GM23338 (cell line): ENCODE measurements around the gene PHLDA3. TPM values are rescaled to one million over a fixed set of nuclear protein-coding genes. Genes with fewer than 3 reads are reported as not detected.

Experiments used
- ATAC-seq: fragments of 200-7000 bp; cut with Tn5 transposase; 3 replicates; pipeline ENCODE4 v1.9.1; 2020
- DNase-seq: peaks from one replicate; pipeline ENCODE4 v3.0.0-alpha.2; 2015; ENCODE audit warnings: low spot score
- H2AFZ ChIP-seq: fragments of 200-600 bp; sonication (generic); 2 replicates; pipeline ENCODE4 v1.8.0; 2016; ENCODE audit warnings: antibody characterized with exemption, mild to moderate bottlenecking, moderate library complexity
- H3F3A ChIP-seq: fragments of 200-600 bp; sonication (generic); replicated peaks from 2 replicates; pipeline ENCODE4 v1.8.0; 2017; ENCODE audit warnings: antibody characterized with exemption, mixed run types, low read depth
- H3K27ac ChIP-seq: fragments of 200-600 bp; sonication (generic); 2 replicates; pipeline ENCODE4 v1.6.1; 2016; ENCODE audit warnings: low read depth
- H3K27me3 ChIP-seq: fragments of 200-600 bp; sonication (generic); 2 replicates; pipeline ENCODE4 v1.8.0; 2016; ENCODE audit warnings: mild to moderate bottlenecking, mixed run types, moderate library complexity; ENCODE audit not compliant: insufficient read depth
- H3K36me3 ChIP-seq: fragments of 200-600 bp; sonication (generic); 2 replicates; pipeline ENCODE4 v1.8.0; 2016; ENCODE audit warnings: mild to moderate bottlenecking; ENCODE audit not compliant: insufficient read depth
- H3K4me1 ChIP-seq: fragments of 200-600 bp; sonication (generic); 2 replicates; pipeline ENCODE4 v1.8.0; 2016; ENCODE audit warnings: mild to moderate bottlenecking, moderate library complexity; ENCODE audit not compliant: insufficient read depth
- H3K4me2 ChIP-seq: fragments of 200-600 bp; sonication (generic); 2 replicates; pipeline ENCODE4 v1.7.1; 2017; ENCODE audit warnings: mixed run types
- H3K4me3 ChIP-seq: fragments of 200-600 bp; sonication (generic); 2 replicates; pipeline ENCODE4 v1.6.1; 2016; ENCODE audit warnings: mixed run types
- H3K79me2 ChIP-seq: fragments of 200-600 bp; sonication (generic); replicated peaks from 2 replicates; pipeline ENCODE4 v1.8.0; 2017; ENCODE audit warnings: mild to moderate bottlenecking; ENCODE audit not compliant: insufficient read depth
- H3K9me2 ChIP-seq: fragments of 200-600 bp; sonication (generic); 2 replicates; pipeline ENCODE4 v1.8.0; 2017; ENCODE audit not compliant: insufficient read depth
- H4K20me1 ChIP-seq: fragments of 200-600 bp; sonication (generic); replicated peaks from 2 replicates; pipeline ENCODE4 v1.8.0; 2017; ENCODE audit warnings: mild to moderate bottlenecking; ENCODE audit not compliant: insufficient read depth
- H3K27ac Mint-ChIP-seq: 2 replicates; pipeline ENCODE4 v1.8.0; 2020; ENCODE audit warnings: inconsistent platforms, mild to moderate bottlenecking, moderate library complexity, mixed read lengths
- H3K27me3 Mint-ChIP-seq: 3 replicates; pipeline ENCODE4 v1.8.0; 2022; ENCODE audit warnings: low read depth, mild to moderate bottlenecking, moderate library complexity, mixed read lengths, inconsistent platforms; ENCODE audit not compliant: insufficient read depth, poor library complexity
- H3K36me3 Mint-ChIP-seq: 3 replicates; pipeline ENCODE4 v1.8.0; 2021; ENCODE audit warnings: low read depth, mild to moderate bottlenecking, inconsistent platforms, moderate library complexity, mixed read lengths
- H3K4me1 Mint-ChIP-seq: 3 replicates; pipeline ENCODE4 v1.8.0; 2020; ENCODE audit warnings: mild to moderate bottlenecking, inconsistent platforms, mixed read lengths
- H3K4me3 Mint-ChIP-seq: 3 replicates; pipeline ENCODE4 v1.8.0; 2021; ENCODE audit warnings: moderate library complexity, mild to moderate bottlenecking, inconsistent platforms, mixed read lengths
- H3K9me3 Mint-ChIP-seq: 3 replicates; pipeline ENCODE4 v1.8.0; 2020; ENCODE audit warnings: moderate library complexity, mild to moderate bottlenecking, inconsistent platforms, mixed read lengths
- CTCF ChIP-seq, 2 experiments: fragments of 200-600 bp in 1 of 2; sonication (generic) in 1 of 2; conservative IDR thresholded peaks; 2 replicates each; pipeline versions ENCODE4 v1.5.1 to v1.6.1; 2016 to 2017; ENCODE audit warnings: antibody characterized with exemption in 2 of 2, low read depth in 2 of 2, mild to moderate bottlenecking in 2 of 2, moderate library complexity in 1 of 2
- ZNF462 ChIP-seq: fragments of 250-450 bp; sonication (Bioruptor Pico); IDR thresholded peaks from 2 replicates; pipeline ENCODE4 v1.5.0; 2020; ENCODE audit warnings: mild to moderate bottlenecking, moderate library complexity
- polyA plus RNA-seq: library from polyadenylated mRNA; unstranded; fragments of >200 nt; fragmentation: Nextera tagmentation; extraction: Ambion mirVana; gene quantifications from 2 replicates; pipeline ENCODE4 v1.2.1, GENCODE V29; 2016
- total RNA-seq: library from RNA; depleted of rRNA; stranded (reverse); fragments of >200 nt; shearing (Covaris generic); gene quantifications from 2 replicates; pipeline ENCODE4 v1.2.3, GENCODE V29; 2014

PHLDA3 gene
- total and polyA plus RNA-seq, 2 experiments from 2014 or later, result 37.5 to 87.4 TPM

DNA sequence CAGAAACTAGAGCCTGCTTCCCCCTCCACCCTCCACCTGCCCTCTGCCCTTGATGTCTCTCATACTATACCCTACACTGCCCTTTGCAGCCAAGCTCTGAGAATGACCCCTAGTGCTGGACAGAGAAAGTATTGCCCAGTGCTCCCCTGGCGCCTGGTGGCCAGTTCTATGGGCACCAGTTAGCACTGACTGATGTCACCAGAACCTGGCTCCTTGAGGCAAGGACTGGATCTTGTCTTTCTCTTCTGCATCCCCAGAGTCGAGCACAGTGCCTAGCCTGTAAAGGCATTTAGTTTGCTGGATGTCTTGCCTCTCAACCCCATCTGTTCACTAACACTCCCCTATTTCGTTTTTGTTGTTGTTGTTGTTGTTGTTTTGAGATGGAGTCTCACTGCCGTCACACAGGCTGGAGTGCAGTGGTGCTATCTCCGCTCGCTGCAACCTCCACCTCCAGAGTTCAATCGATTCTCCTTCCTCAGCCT is 5.9 kb downstream of the PHLDA3 start:
- no peaks in the 10 kb centered on the region for H3K4me1 ChIP-seq
- no peak overlapping the region for H3K27ac ChIP-seq
- H3K4me3 Mint-ChIP-seq, result no peak overlapping the region
- peaks cover 6% of the 10 kb centered on the region; the same call in 1 of the 2 replicates for H3K27me3 ChIP-seq
- no peak overlapping the region for H3K27ac Mint-ChIP-seq
- no peaks in the 10 kb centered on the region for H3K9me3 Mint-ChIP-seq
- H3K9me2 ChIP-seq, result no peaks in the 10 kb centered on the region
- H3K4me1 Mint-ChIP-seq, result peaks cover 14% of the 10 kb centered on the region
- peaks cover 7% of the 10 kb centered on the region; the same call in 1 of the 2 replicates for H3F3A ChIP-seq
- H3K36me3 ChIP-seq, result no peaks in the 10 kb centered on the region; the same call in 1 of the 2 replicates
- peaks cover 21% of the 10 kb centered on the region for H3K27me3 Mint-ChIP-seq
- H3K79me2 ChIP-seq, result peaks cover 14% of the 10 kb centered on the region
- ATAC-seq (peak; percentile 77), DNase-seq (peak; percentile 54)
- peaks cover 2% of the 10 kb centered on the region for H4K20me1 ChIP-seq
- TF ChIP-seq CTCF (conservative IDR thresholded peaks at IDR 0.05; ENCODE audit: low read depth in 2 of 2), result peak; percentile 44 to 65
- TF ChIP-seq ZNF462 (CRISPR knock-in tag), result no peak
- H2AFZ ChIP-seq, result no peak overlapping the region
- H3K4me2 ChIP-seq, result no peak overlapping the region
- peaks cover 25% of the 10 kb centered on the region for H3K36me3 Mint-ChIP-seq
- no peak overlapping the region for H3K4me3 ChIP-seq
